NOMO-1 (cell line): ENCODE results near the gene C2CD4C.
"Not testable (repeated sequence)": the region's sequence is repeated elsewhere in the genome, so short reads cannot be mapped to it uniquely, and the experiment has no call there.

Experiments
- DNase-seq, 2 experiments: peaks; one replicate each; lab custom pipeline; 2025; ENCODE audit not compliant: unreplicated experiment in 2 of 2; lab: John Stamatoyannopoulos, UW

C2CD4C gene

GRCh38 chr19:369876-370275, 39.1 kb downstream of the C2CD4C start:
- no peak for DNase-seq

DNA sequence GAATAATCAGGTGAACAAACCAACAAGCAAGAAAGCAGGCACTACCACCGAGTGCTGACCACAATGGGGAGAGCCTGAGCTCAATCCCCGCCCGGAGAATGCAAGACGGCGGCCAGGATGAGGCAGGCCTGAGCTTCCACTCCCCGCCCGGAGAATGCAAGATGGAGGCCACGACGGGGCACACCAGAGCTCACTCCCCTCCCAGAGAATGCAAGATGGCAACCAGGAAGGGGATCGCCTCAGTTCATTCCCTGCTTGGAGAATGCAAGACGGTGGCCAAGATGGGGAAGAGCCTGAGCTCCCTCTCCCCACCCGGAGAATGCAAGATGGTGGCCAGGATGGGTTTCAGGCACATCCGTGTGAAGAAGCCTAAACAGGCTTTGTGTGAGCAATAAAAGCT, 39.7 kb downstream of the C2CD4C start:
- no peak for DNase-seq

- DNase-seq = no peak
Measured at GRCh38 chr19:368630-369024, 40.3 kb downstream of the C2CD4C start.

DNA sequence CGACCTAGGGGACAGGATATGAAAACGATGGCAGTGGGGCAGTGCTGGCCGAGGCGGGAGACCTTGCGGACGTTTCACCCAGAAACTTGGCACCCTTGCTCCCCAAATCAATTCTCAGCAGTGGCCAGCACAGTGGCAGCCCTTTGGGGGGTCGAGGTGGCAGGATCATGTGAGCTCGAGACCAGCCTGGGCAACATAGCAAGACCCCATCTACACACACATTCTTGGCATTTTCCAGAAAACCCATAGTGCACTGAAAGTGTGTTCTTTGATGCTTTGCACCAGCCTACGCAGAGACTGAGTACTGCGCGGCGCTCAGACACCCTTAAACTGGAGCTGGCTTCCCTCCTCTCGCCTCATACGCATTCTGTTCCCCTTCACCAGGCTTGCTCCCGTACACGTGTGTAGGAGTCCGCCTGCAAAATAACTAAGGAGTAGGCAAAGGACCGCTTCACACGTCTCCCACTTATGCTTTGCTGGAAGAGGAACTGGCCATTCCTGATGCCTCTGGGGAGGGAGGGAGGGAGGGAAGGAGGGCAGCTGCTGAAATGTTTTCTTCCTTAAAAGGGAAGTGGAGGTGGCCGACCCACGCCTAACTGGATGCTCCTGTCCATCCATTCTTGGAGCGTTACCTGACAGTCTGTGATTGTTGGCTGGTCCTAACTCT, 40.9 kb downstream of the C2CD4C start:
- DNase-seq = no peak

- DNase-seq = no peak
Measured at GRCh38 chr19:367561-367960, 41.4 kb downstream of the C2CD4C start.

DNA sequence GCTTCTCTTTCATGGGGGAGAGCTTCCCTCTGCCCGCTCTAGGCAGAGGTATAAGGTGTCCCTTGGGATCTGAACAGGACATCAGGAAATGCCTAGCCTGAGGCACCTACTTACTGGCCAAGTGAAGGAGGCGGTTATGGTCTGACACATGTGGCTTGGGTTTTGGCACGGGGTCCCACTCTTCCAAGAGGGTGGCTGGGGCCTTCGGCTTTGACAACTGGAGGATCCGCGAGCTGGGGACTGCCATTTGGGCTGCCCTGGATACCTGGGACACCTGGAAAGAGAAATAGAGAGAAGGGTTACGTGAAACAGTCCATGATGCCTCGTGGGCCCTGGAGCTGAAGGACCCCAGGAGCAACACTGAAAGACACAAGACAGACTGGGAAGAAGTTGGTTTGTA, 42.0 kb downstream of the C2CD4C start:
- DNase-seq = no peak

GRCh38 chr19:366205-366783, 42.7 kb downstream of the C2CD4C start:
- DNase-seq = no peak

GRCh38 chr19:364496-365287, 44.3 kb downstream of the C2CD4C start:
- no peak for DNase-seq

GRCh38 chr19:362683-363082, 46.3 kb downstream of the C2CD4C start:
- no peak for DNase-seq

DNA sequence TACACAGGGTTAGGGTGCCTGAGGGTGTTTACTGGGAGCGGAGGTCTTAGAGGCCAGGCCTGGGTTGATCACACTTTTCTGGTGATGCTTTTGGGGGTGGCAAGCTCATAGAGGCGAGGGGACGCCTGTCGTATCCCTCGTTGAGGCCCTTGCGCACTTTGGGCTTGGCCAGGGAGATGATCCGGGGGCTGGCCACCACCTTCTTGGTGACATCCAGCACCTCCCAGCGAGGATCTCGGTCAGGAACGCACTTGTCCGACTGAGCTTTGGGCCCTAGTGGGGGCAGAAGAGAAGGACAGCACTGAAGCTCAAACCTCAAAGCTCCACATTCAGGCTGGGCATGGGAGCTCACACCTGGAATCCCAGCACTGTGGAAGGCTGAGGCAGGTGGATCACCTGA, 46.8 kb downstream of the C2CD4C start:
- no peak for DNase-seq

DNA sequence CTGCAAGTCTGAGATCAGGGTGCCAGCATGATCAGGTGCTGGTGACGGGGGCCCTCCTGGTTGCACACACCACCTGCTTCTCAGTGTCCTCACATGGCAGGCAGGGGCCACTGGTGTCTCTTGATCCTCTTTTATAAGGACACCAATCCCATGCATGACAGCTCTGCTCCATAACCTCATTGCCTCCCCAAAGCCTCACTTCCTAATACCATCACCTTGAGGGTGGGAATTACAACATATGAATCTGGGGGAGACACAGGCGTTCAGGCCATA, 49.4 kb downstream of the C2CD4C start:
- no peak for DNase-seq

DNA sequence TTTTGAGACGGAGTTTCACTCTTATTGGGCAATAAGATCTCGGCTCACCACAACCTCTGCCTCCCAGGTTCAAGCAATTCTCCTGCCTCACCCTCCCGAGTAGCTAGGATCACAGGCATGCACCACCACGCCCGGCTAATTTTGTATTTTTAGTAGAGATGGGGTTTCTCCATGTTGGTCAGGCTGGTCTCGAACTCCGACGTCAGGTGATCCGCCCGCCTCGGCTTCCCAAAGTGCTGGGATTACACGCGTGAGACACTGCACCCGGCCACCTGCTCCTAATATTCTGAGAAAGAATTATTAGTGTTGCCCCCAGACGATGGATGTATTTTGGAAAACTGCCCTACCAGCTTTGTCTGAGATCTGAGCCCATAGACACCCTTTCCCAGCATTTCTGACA, 53.4 kb downstream of the C2CD4C start:
- not testable (repeated sequence) for DNase-seq
